Choroid plexus epithelial cell (primary cell): ENCODE data around the gene EPB41L4B.
"Not testable (repeated sequence)": the region's sequence is repeated elsewhere in the genome, so short reads cannot be mapped to it uniquely, and the experiment has no call there.

ENCODE experiments used
- DNase-seq: peaks from one replicate; pipeline ENCODE4 v3.0.0-alpha.2; 2010; ENCODE audit warnings: low read depth
- H3K4me3 ChIP-seq: 2 replicates; pipeline ENCODE4 v1.5.1; 2011; ENCODE audit warnings: low read depth, mild to moderate bottlenecking, control low read depth, low read length, moderate library complexity
- CTCF ChIP-seq: conservative IDR thresholded peaks from 2 replicates; pipeline ENCODE4 v1.5.1; 2011; ENCODE audit warnings: low read depth, mild to moderate bottlenecking, control low read depth, inconsistent platforms, low read length, moderate library complexity

EPB41L4B gene

GRCh38 chr9:109132567-109133021, 188.3 kb downstream of the EPB41L4B start:
- no peak overlapping the region for H3K4me3 ChIP-seq
- DNase-seq = no peak
- no peak for TF ChIP-seq CTCF

GRCh38 chr9:109129470-109130197, 191.2 kb downstream of the EPB41L4B start:
- TF ChIP-seq CTCF = no peak

GRCh38 chr9:109126671-109127070, 194.2 kb downstream of the EPB41L4B start:
- not testable (repeated sequence) for DNase-seq

More at GRCh38 chr9:109129470-109130197, 191.2 kb downstream of the EPB41L4B start:
- no peak overlapping the region for H3K4me3 ChIP-seq
- DNase-seq = no peak

GRCh38 chr9:109124121-109124520, 196.7 kb downstream of the EPB41L4B start:
- H3K4me3 ChIP-seq = no peak overlapping the region
- DNase-seq = no peak
- no peak for TF ChIP-seq CTCF

More at GRCh38 chr9:109126671-109127070, 194.2 kb downstream of the EPB41L4B start:
- not testable (repeated sequence) for H3K4me3 ChIP-seq

- no peak for TF ChIP-seq CTCF
- no peak for DNase-seq
- H3K4me3 ChIP-seq = no peak overlapping the region
These were observed 197.9 kb downstream of the EPB41L4B start for GRCh38 chr9:109122726-109123621.
